ENCODE data around the gene SLC12A8. TPM values are rescaled to one million over a fixed set of nuclear protein-coding genes. Genes with fewer than 3 reads are reported as not detected.

SLC12A8 gene
- total RNA-seq, 1 experiment from 2014 or later = 7.1 TPM

DNA sequence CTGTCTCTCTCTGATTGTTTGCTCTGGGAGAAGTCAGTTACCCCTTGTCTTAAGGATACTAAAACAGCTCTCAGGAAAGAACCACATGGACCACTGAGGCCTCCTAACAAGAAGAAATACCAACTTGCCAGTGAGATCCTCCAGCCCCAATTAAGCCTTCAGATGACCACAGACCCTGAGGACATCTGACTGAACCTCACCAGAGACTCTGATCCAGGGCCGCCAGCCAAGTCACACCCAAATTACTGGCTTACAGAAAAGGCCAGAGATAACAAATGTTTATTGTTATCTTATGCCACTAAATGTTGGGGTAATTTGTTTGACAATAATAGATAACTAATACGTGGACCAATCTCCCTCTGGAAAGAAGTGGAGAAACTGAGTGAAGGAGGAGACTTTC lies 40.2 kb downstream of the SLC12A8 start:
- Histone ChIP-seq H3K4me1 (ENCODE audit: insufficient read depth, low read length, poor library complexity, severe bottlenecking) (no peaks in the 10 kb centered on the region), H3K9me3 (ENCODE audit: low read depth, low read length, poor library complexity, severe bottlenecking) (no peaks in the 10 kb centered on the region), H3K4me3 (ENCODE audit: low read depth, low read length, poor library complexity, severe bottlenecking) (no peak overlapping the region), H3K27ac (ENCODE audit: low read depth, low read length, poor library complexity, severe bottlenecking) (no peak overlapping the region), H3K27me3 (replicated peaks; ENCODE audit: insufficient read depth, low read depth, low read length, poor library complexity) (no peaks in the 10 kb centered on the region), H3K36me3 (ENCODE audit: insufficient read depth, low read length, poor library complexity, severe bottlenecking) (no peaks in the 10 kb centered on the region)
- CTCF ChIA-PET = no interaction called here
- BruUV-seq (replicated peaks) = no TSS peak
- no peak for TF ChIP-seq EZH2 (IDR thresholded peaks at IDR 0.05; ENCODE audit: borderline replicate concordance, low read depth, low read length, poor library complexity, severe bottlenecking)
- TF ChIP-seq, protein P1, sequence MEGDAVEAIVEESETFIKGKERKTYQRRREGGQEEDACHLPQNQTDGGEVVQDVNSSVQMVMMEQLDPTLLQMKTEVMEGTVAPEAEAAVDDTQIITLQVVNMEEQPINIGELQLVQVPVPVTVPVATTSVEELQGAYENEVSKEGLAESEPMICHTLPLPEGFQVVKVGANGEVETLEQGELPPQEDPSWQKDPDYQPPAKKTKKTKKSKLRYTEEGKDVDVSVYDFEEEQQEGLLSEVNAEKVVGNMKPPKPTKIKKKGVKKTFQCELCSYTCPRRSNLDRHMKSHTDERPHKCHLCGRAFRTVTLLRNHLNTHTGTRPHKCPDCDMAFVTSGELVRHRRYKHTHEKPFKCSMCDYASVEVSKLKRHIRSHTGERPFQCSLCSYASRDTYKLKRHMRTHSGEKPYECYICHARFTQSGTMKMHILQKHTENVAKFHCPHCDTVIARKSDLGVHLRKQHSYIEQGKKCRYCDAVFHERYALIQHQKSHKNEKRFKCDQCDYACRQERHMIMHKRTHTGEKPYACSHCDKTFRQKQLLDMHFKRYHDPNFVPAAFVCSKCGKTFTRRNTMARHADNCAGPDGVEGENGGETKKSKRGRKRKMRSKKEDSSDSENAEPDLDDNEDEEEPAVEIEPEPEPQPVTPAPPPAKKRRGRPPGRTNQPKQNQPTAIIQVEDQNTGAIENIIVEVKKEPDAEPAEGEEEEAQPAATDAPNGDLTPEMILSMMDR (conservative IDR thresholded peaks at IDR 0.05; ENCODE audit: low read depth, low read length) = no peak
- POLR2A ChIA-PET (ENCODE audit: low non-redundant PET) = no interaction called here
- no peak for DNase-seq (ENCODE audit: low spot score)
- intact Hi-C loops (cut with micrococcal nuclease; ENCODE audit: unreplicated experiment) = no loop called here

DNA sequence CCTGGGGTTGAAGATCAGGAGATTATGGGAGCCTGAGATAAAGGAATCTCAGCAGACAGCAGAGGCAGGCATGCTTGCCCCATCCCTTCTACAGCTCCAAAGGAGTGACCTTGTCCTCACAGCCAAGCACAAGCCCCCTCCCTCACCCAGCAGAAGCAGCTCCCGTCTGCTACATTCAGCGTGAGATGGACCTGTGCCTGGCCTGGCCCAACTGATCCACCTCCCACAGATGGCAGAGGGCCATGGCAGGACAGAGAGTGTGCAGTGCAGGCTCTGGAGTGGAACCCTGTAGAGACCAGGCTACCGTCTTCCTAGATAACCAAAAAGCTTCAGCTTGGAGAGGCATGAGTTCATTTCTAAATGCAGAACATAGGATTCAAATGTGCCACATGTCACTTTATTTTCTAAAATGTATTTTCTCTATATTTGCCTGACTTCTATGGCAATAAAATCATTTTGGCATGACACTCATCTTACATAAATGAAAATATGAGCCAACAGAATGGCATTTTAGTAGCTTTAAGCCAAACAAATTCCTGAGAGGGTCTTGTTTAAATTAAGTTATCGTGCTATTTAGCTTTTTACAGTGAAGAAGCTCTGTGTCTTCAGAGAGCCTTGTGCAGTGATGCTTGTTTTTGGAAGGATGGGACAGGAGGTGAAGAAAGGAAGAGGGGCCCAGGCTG lies 43.7 kb downstream of the SLC12A8 start:
- intact Hi-C loops (cut with micrococcal nuclease; ENCODE audit: unreplicated experiment) = no loop called here
- no TSS peak for BruUV-seq (replicated peaks)
- no peaks in the 10 kb centered on the region for H3K36me3 ChIP-seq (ENCODE audit: insufficient read depth, low read length, poor library complexity, severe bottlenecking)
- no peak overlapping the region for H3K4me3 ChIP-seq (ENCODE audit: low read depth, low read length, poor library complexity, severe bottlenecking)
- ChIA-PET CTCF (no interaction called here), POLR2A (ENCODE audit: low non-redundant PET) (interaction anchor here (0.5 kb wide), 1 partner anchor 129 kb away, joined by 3 read pairs; no protein-coding TSS in a partner anchor)
- no peak for TF ChIP-seq EZH2 (IDR thresholded peaks at IDR 0.05; ENCODE audit: borderline replicate concordance, low read depth, low read length, poor library complexity, severe bottlenecking)
- H3K27me3 ChIP-seq (replicated peaks; ENCODE audit: insufficient read depth, low read depth, low read length, poor library complexity) = no peaks in the 10 kb centered on the region
- no peaks in the 10 kb centered on the region for H3K9me3 ChIP-seq (ENCODE audit: low read depth, low read length, poor library complexity, severe bottlenecking)
- no peak for DNase-seq (ENCODE audit: low spot score)
- no peaks in the 10 kb centered on the region for H3K4me1 ChIP-seq (ENCODE audit: insufficient read depth, low read length, poor library complexity, severe bottlenecking)
- H3K27ac ChIP-seq (ENCODE audit: low read depth, low read length, poor library complexity, severe bottlenecking) = no peak overlapping the region

DNA sequence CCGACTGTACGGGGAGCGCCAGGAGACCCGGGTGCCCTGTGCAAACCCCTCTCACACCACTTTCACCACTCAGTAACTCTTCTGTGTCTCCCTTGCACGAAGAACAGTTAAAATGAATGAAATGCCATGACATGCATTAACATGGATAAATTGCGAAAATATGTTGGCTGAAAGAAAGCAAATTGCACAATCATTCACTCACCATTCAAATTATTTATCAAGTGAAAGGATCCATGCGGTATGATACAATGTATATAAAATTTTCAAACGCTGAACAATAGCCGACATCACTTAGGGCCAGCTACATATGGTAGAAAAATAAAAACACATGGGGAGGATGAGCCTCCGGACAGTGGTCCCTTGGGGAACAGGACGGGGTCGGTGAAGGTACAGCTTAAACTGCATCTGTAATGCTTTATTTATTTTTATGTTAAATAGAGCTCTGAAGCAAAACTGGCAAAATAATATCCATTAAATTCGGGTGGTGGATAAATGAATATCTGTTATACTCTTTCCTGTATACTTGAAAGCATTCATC lies 45.9 kb downstream of the SLC12A8 start:
- no peaks in the 10 kb centered on the region for H3K36me3 ChIP-seq (ENCODE audit: insufficient read depth, low read length, poor library complexity, severe bottlenecking)
- intact Hi-C loops (cut with micrococcal nuclease; ENCODE audit: unreplicated experiment) = no loop called here
- no peak for DNase-seq (ENCODE audit: low spot score)
- H3K27me3 ChIP-seq (replicated peaks; ENCODE audit: insufficient read depth, low read depth, low read length, poor library complexity) = no peaks in the 10 kb centered on the region
- H3K9me3 ChIP-seq (ENCODE audit: low read depth, low read length, poor library complexity, severe bottlenecking) = no peaks in the 10 kb centered on the region
- H3K27ac ChIP-seq (ENCODE audit: low read depth, low read length, poor library complexity, severe bottlenecking) = no peak overlapping the region
- TF ChIP-seq EZH2 (IDR thresholded peaks at IDR 0.05; ENCODE audit: borderline replicate concordance, low read depth, low read length, poor library complexity, severe bottlenecking) = no peak
- TF ChIP-seq, protein P1 (conservative IDR thresholded peaks at IDR 0.05; ENCODE audit: low read depth, low read length) = no peak
- CTCF ChIA-PET = no interaction called here
- no peaks in the 10 kb centered on the region for H3K4me1 ChIP-seq (ENCODE audit: insufficient read depth, low read length, poor library complexity, severe bottlenecking)
- no TSS peak for BruUV-seq (replicated peaks)
- no peak overlapping the region for H3K4me3 ChIP-seq (ENCODE audit: low read depth, low read length, poor library complexity, severe bottlenecking)
- POLR2A ChIA-PET (ENCODE audit: low non-redundant PET) = no interaction called here
